KBM-7 (cell line): ENCODE results near the gene FN1.

ENCODE experiments used
- DNase-seq: peaks from one replicate; pipeline ENCODE4 v3.0.0-alpha.2; 2015
- in situ Hi-C: fragments of 300-500 bp; cut with MboI; formaldehyde crosslinking; loops from 2 replicates; pipeline ENCODE4 v1.14.3; 2020; ENCODE audit warnings: low sequenced_read_pairs, low pct_unique_long_range_greater_than_20kb, mixed read lengths

Gene FN1

GRCh38 chr2:215395687-215396460 lies 40.0 kb downstream of the FN1 start:
- DNase-seq, result no peak
- in situ Hi-C loops, result no loop called here

GRCh38 chr2:215394102-215394805 lies 41.6 kb downstream of the FN1 start:
- in situ Hi-C loops, result no loop called here
- no peak for DNase-seq

GRCh38 chr2:215392687-215393270 lies 43.1 kb downstream of the FN1 start:
- no peak for DNase-seq
- in situ Hi-C loops, result no loop called here

GRCh38 chr2:215392164-215392563 lies 43.7 kb downstream of the FN1 start:
- in situ Hi-C loops, result no loop called here
- DNase-seq, result no peak

GRCh38 chr2:215391531-215391930 lies 44.3 kb downstream of the FN1 start:
- no peak for DNase-seq
- in situ Hi-C loops, result no loop called here

- in situ Hi-C loops, result no loop called here
- DNase-seq, result no peak
Measured at GRCh38 chr2:215390550-215390913, 45.3 kb downstream of the FN1 start.

- DNase-seq, result no peak
- in situ Hi-C loops, result no loop called here
Measured at GRCh38 chr2:215388002-215388728, 47.7 kb downstream of the FN1 start.

- no peak for DNase-seq
- in situ Hi-C loops, result no loop called here
Measured at GRCh38 chr2:215386566-215386965, 49.3 kb downstream of the FN1 start.

GRCh38 chr2:215384710-215385109 lies 51.2 kb downstream of the FN1 start:
- no peak for DNase-seq
- in situ Hi-C loops, result no loop called here

- in situ Hi-C loops, result no loop called here
Measured at GRCh38 chr2:215383652-215384279, 52.1 kb downstream of the FN1 start.

GRCh38 chr2:215382480-215382879 lies 53.4 kb downstream of the FN1 start:
- no peak for DNase-seq
- in situ Hi-C loops, result no loop called here

More at GRCh38 chr2:215383652-215384279, 52.1 kb downstream of the FN1 start:
- DNase-seq, result no peak

GRCh38 chr2:215382011-215382410 lies 53.9 kb downstream of the FN1 start:
- in situ Hi-C loops, result no loop called here
- DNase-seq, result no peak

GRCh38 chr2:215380699-215381098 lies 55.2 kb downstream of the FN1 start:
- no peak for DNase-seq
- in situ Hi-C loops, result no loop called here

- no peak for DNase-seq
- in situ Hi-C loops, result no loop called here
Measured at GRCh38 chr2:215379948-215380347, 55.9 kb downstream of the FN1 start.

- in situ Hi-C loops, result no loop called here
- DNase-seq, result no peak
Measured at GRCh38 chr2:215379039-215379438, 56.8 kb downstream of the FN1 start.

- no peak for DNase-seq
- in situ Hi-C loops, result no loop called here
Measured at GRCh38 chr2:215378045-215378444, 57.8 kb downstream of the FN1 start.

- no peak for DNase-seq
- in situ Hi-C loops, result no loop called here
Measured at GRCh38 chr2:215377283-215377682, 58.6 kb downstream of the FN1 start.

- no peak for DNase-seq
- in situ Hi-C loops, result no loop called here
Measured at GRCh38 chr2:215376103-215376780, 59.6 kb downstream of the FN1 start.

- in situ Hi-C loops, result no loop called here
- no peak for DNase-seq
Measured at GRCh38 chr2:215375467-215375830, 60.4 kb downstream of the FN1 start.
